HepG2 (cell line): Measurements from ENCODE around the gene BTBD3. TPM values are rescaled to one million over a fixed set of nuclear protein-coding genes. Genes with fewer than 3 reads are reported as not detected.

ENCODE experiments used
- EHMT2 ChIP-seq: fragments of 200-600 bp; sonication (generic); IDR thresholded peaks from 2 replicates; pipeline ENCODE4 v1.7.0; 2017; ENCODE audit warnings: antibody characterized with exemption, low read depth, low read length, borderline replicate concordance
- KAT7 ChIP-seq: IDR thresholded peaks from 2 replicates; pipeline ENCODE4 v1.6.1; 2018; ENCODE audit warnings: borderline replicate concordance, missing compliant biosample characterization
- MBNL3 ChIP-seq: fragments of 250-450 bp; sonication (Bioruptor Pico); conservative IDR thresholded peaks from 2 replicates; pipeline ENCODE4 v1.8.0; 2022; ENCODE audit warnings: mild to moderate bottlenecking, inconsistent platforms
- MXD4 ChIP-seq: IDR thresholded peaks from 2 replicates; pipeline ENCODE4 v1.6.1; 2016; ENCODE audit warnings: mild to moderate bottlenecking, missing biosample characterization, missing genetic modification reagents
- MYNN ChIP-seq: sonication (generic); formaldehyde crosslinking; IDR thresholded peaks from 2 replicates; pipeline ENCODE4 v1.4.0; 2020; ENCODE audit warnings: mild to moderate bottlenecking, low read depth, missing genetic modification reagents
- NFIC ChIP-seq: IDR thresholded peaks from 2 replicates; pipeline ENCODE4 v1.6.1; 2012; ENCODE audit warnings: mild to moderate bottlenecking, low read length, inconsistent platforms
- TP53 ChIP-seq: sonication (generic); formaldehyde crosslinking; conservative IDR thresholded peaks from 2 replicates; pipeline ENCODE4 v1.4.0; 2020; ENCODE audit warnings: missing genetic modification reagents
- TSC22D2 ChIP-seq: sonication (generic); formaldehyde crosslinking; IDR thresholded peaks from 2 replicates; pipeline ENCODE4 v1.5.1; 2020; ENCODE audit warnings: missing genetic modification reagents, mild to moderate bottlenecking, borderline replicate concordance
- UBTF ChIP-seq: sonication (generic); formaldehyde crosslinking; IDR thresholded peaks from 2 replicates; pipeline ENCODE4 v1.4.0; 2020; ENCODE audit warnings: mild to moderate bottlenecking, missing genetic modification reagents
- ZFX ChIP-seq: sonication (generic); formaldehyde crosslinking; IDR thresholded peaks from 2 replicates; pipeline ENCODE4 v1.4.0; 2020; ENCODE audit warnings: mild to moderate bottlenecking, low read depth, missing genetic modification reagents, moderate library complexity
- ZHX2 ChIP-seq, 2 experiments: sonication (generic) in 1 of 2; formaldehyde crosslinking in 1 of 2; IDR thresholded peaks; 2 replicates each; pipeline versions ENCODE4 v1.6.1 to v1.9.0; 2014 to 2022; ENCODE audit warnings: antibody characterized with exemption in 1 of 2, borderline replicate concordance in 1 of 2, inconsistent platforms in 1 of 2, low read depth in 1 of 2, missing genetic modification reagents in 1 of 2
- ZNF180 ChIP-seq: sonication (generic); formaldehyde crosslinking; IDR thresholded peaks from 2 replicates; pipeline ENCODE4 v1.4.0; 2020; ENCODE audit warnings: low read depth, missing genetic modification reagents, borderline replicate concordance
- ZNF263 ChIP-seq: sonication (generic); formaldehyde crosslinking; IDR thresholded peaks from 2 replicates; pipeline ENCODE4 v1.4.0; 2020; ENCODE audit warnings: missing genetic modification reagents
- ZNF549 ChIP-seq: sonication (generic); formaldehyde crosslinking; IDR thresholded peaks from 2 replicates; pipeline ENCODE4 v1.5.0; 2020; ENCODE audit warnings: missing genetic modification reagents
- ZNF597 ChIP-seq: sonication (generic); formaldehyde crosslinking; IDR thresholded peaks from 2 replicates; pipeline ENCODE4 v1.5.0; 2020; ENCODE audit warnings: missing genetic modification reagents
- ZNF747 ChIP-seq: sonication (generic); formaldehyde crosslinking; IDR thresholded peaks from 2 replicates; pipeline ENCODE4 v1.8.1; 2023; ENCODE audit warnings: missing genetic modification reagents, mild to moderate bottlenecking, borderline replicate concordance
- ZNF782 ChIP-seq: sonication (generic); formaldehyde crosslinking; IDR thresholded peaks from 2 replicates; pipeline ENCODE4 v1.4.0; 2020; ENCODE audit warnings: missing genetic modification reagents, mild to moderate bottlenecking, borderline replicate concordance
- ZSCAN5A ChIP-seq: sonication (generic); formaldehyde crosslinking; IDR thresholded peaks from 2 replicates; pipeline ENCODE4 v1.8.0; 2022; ENCODE audit warnings: mild to moderate bottlenecking, missing genetic modification reagents, borderline replicate concordance
- polyA plus RNA-seq, 8 experiments: library from polyadenylated mRNA; depleted of rRNA in 3 of 8; stranded (reverse) in 7 of 8; unstranded in 1 of 8; fragments of >200 nt; fragmentation: Illumina TruSeq in 4 of 8; extraction: Trizol in 4 of 8; gene quantifications; 2 replicates each; pipeline versions ENCODE4 v1.2.1 to v1.2.3, GENCODE V29; 2011 to 2016; ENCODE audit warnings: low read depth in 4 of 8, missing spikeins in 1 of 8, mixed read lengths in 1 of 8; ENCODE audit not compliant: insufficient read depth in 1 of 8
- total RNA-seq, 5 experiments: library from RNA; depleted of rRNA; stranded (reverse); fragments of >200 nt; fragmentation: Illumina TruSeq; extraction: Trizol; gene quantifications; 2 replicates each; pipeline ENCODE4 v1.2.3, GENCODE V29; 2016; ENCODE audit warnings: low read depth in 1 of 5

Gene BTBD3
- total and polyA plus RNA-seq, 2 of the 13 experiments (the other 11 are each of a cell fraction or from before 2014, with no cell fraction given) = 32.2 to 41.8 TPM

- TF ChIP-seq TSC22D2 (CRISPR knock-in tag) = no peak
- TF ChIP-seq ZSCAN5A (CRISPR knock-in tag) = no peak
- no peak for TF ChIP-seq ZNF782 (CRISPR knock-in tag)
- TF ChIP-seq ZNF263 = no peak
- TF ChIP-seq ZNF747 = no peak; the same call in 1 of the 2 replicates
- TF ChIP-seq ZNF597 (CRISPR knock-in tag) = no peak
- peak; percentile 82 for TF ChIP-seq UBTF (CRISPR knock-in tag)
- no peak for TF ChIP-seq MXD4 (CRISPR knock-in tag)
- no peak for TF ChIP-seq KAT7
- peak; percentile 90 for TF ChIP-seq ZFX (CRISPR knock-in tag)
- TF ChIP-seq ZHX2 (IDR thresholded peaks at IDR 0.05; ENCODE audit: low read depth) = no peak
- no peak for TF ChIP-seq ZHX2 (CRISPR knock-in tag; IDR thresholded peaks at IDR 0.05; ENCODE audit: borderline replicate concordance)
- no peak for TF ChIP-seq EHMT2
- no peak for TF ChIP-seq ZNF180 (CRISPR knock-in tag)
- no peak for TF ChIP-seq NFIC
- TF ChIP-seq MYNN = no peak
- no peak for TF ChIP-seq TP53
- no peak for TF ChIP-seq ZNF549 (CRISPR knock-in tag)
- TF ChIP-seq MBNL3 = no peak
These were observed 26.5 kb upstream of the BTBD3 start (continued) for GRCh38 chr20:11891077-11891775.
